HG02840 (cell line): ENCODE data around the gene PARD3.
"Not testable (repeated sequence)": the region's sequence is repeated elsewhere in the genome, so short reads cannot be mapped to it uniquely, and the experiment has no call there.

Source experiments
- ATAC-seq: cut with Tn5 transposase; IDR thresholded peaks from one replicate; pipeline ENCODE4 v1.9.1; 2021; ENCODE audit warnings: mild to moderate bottlenecking, moderate library complexity, moderate number of reproducible peaks; ENCODE audit not compliant: unreplicated experiment, low FRiP score

Gene PARD3

DNA sequence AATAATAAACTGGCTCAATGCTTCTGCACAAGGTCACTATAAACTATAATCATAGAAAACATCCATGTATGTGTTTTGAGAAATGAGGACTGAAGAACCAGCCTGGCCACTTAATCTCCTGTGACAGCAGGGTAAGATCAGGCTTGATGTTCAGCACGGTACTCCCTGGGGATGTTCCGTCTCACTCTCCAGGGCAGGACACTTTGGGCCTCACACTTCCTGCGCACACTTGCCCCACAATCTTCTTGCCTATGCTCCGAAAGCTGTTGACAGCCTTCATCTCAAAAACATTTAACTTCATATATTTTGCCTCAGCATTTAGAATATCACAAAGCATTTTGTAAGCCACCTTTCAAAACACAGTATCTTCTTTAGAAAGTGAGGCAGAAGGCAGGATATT lies 92.7 kb downstream of the PARD3 start:
- ATAC-seq: no peak

- ATAC-seq: no peak
These were observed 93.8 kb downstream of the PARD3 start for GRCh38 chr10:34721208-34721840.

DNA sequence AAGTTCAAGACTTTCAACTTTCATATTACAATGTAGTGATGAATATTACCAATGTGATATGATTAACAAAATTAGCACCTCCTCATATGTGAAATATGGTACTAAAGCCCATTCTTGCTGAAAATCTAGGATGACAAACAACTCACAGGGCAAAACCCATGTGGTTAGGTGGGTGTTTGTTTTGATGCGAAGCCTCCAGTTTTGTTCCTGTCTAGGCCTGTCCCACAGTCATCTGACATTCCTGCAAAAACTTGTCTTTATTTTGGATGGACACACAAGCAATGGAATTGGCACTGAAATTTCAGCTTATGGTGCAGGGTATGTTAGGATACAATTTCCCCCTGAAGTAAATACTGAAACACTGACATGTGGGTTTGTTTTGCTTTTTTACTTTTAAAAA lies 95.3 kb downstream of the PARD3 start:
- ATAC-seq: no peak

GRCh38 chr10:34719328-34719727 lies 95.8 kb downstream of the PARD3 start:
- ATAC-seq: no peak

- no peak for ATAC-seq
These were observed 97.7 kb downstream of the PARD3 start for GRCh38 chr10:34717429-34717828.

GRCh38 chr10:34716958-34717357 lies 98.1 kb downstream of the PARD3 start:
- no peak for ATAC-seq

GRCh38 chr10:34716234-34716633 lies 98.9 kb downstream of the PARD3 start:
- no peak for ATAC-seq

- no peak for ATAC-seq
These were observed 99.4 kb downstream of the PARD3 start for GRCh38 chr10:34715511-34716187.

- no peak for ATAC-seq
These were observed 101.2 kb downstream of the PARD3 start for GRCh38 chr10:34713875-34714274.

DNA sequence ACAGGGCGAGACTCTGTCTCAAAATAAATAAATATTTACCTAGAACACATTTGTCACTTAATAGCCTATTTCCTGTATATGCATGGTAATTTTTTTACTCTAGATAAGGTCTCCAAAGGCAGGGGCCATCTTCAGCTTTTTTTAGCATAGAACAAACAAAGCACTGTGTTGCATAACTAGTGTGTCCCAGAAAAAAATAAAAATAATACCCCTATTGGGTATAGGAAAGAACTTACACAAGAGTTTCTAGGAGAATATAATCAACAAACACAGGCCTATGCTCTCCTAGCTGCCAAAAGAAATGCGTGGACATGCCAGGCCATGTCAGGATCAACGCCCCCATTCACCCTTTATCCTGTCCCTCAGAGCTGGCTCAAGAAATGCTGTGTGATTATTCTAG lies 103.6 kb downstream of the PARD3 start:
- ATAC-seq: no peak

GRCh38 chr10:34710391-34710751 lies 104.7 kb downstream of the PARD3 start:
- ATAC-seq: no peak

- no peak for ATAC-seq
These were observed 105.3 kb downstream of the PARD3 start for GRCh38 chr10:34709637-34710390.

- ATAC-seq: no peak
These were observed 107.4 kb downstream of the PARD3 start for GRCh38 chr10:34707656-34708055.

- not testable (repeated sequence) for ATAC-seq
These were observed 108.1 kb downstream of the PARD3 start for GRCh38 chr10:34706992-34707391.

- ATAC-seq: no peak
These were observed 108.9 kb downstream of the PARD3 start for GRCh38 chr10:34706147-34706546.

- no peak for ATAC-seq
These were observed 109.5 kb downstream of the PARD3 start for GRCh38 chr10:34705563-34705962.

GRCh38 chr10:34704526-34705184 lies 110.4 kb downstream of the PARD3 start:
- no peak for ATAC-seq

DNA sequence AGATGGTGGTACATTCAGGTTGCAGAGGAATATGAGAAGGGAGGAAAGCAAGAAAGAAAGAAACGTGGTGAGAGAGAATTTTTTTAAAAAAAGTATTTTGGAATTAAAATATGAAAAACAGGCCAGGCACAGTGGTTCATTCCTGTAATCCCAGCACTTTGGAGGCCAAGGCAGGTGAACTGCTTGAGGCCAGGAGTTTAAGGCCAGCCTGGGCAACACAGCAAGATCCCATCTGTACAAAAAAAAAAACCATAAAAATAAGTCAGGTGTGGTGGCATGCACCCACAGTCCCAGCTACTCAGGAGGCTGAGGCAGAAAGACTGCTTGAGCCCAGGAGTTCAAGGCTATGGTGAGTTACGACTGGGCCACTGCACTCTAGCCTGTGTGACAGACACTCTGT lies 112.1 kb downstream of the PARD3 start:
- no peak for ATAC-seq

- ATAC-seq: no peak
These were observed 112.8 kb downstream of the PARD3 start for GRCh38 chr10:34702093-34702937.

- no peak for ATAC-seq
These were observed 113.9 kb downstream of the PARD3 start for GRCh38 chr10:34701194-34701593.
